A549 (cell line): ENCODE results near the gene WDFY1. TPM values are rescaled to one million over a fixed set of nuclear protein-coding genes. Genes with fewer than 3 reads are reported as not detected.

Experiments
- ATAC-seq, 2 experiments: fragments of 200-7000 bp in 1 of 2; fragments of >200 bp in 1 of 2; cut with Nextera tagmentation in 1 of 2; cut with Tn5 transposase in 1 of 2; 3 replicates each; pipeline versions ENCODE4 v1.8.0 to v1.9.1; 2018 to 2020; ENCODE audit warnings: mild to moderate bottlenecking in 1 of 2, moderate library complexity in 1 of 2
- CTCF ChIA-PET: fragments of 300-600 bp; sonication (Branson Sonifier 250); formaldehyde crosslinking; extraction: SDS; loops from one replicate; lab custom pipeline; 2021; ENCODE audit warnings: antibody characterized with exemption, inconsistent platforms; lab: Yijun Ruan, JAX
- POLR2A ChIA-PET: fragments of 350-600 bp; formaldehyde crosslinking; extraction: SDS; loops from one replicate; lab custom pipeline; 2021; ENCODE audit warnings: antibody characterized with exemption, inconsistent platforms; lab: Yijun Ruan, JAX
- DNase-seq, 2 experiments: peaks; one replicate each; pipeline versions ENCODE4 v3.0.0 to v3.0.0-alpha.2; 2011 to 2016; ENCODE audit warnings: low read depth in 1 of 2, low spot score in 1 of 2
- FAIRE-seq: peaks from 2 replicates; lab custom pipeline; 2011; peaks lifted over from hg19 to GRCh38; lab: Jason Lieb, UNC
- H3K27ac ChIP-seq, 2 experiments: fragments of >200 bp; sonication (Bioruptor Twin); formaldehyde crosslinking; 3 replicates each; pipeline ENCODE4 v1.5.1; 2016 to 2017
- H3K4me1 ChIP-seq: fragments of >200 bp; sonication (Bioruptor Twin); formaldehyde crosslinking; 3 replicates; pipeline ENCODE4 v1.6.1; 2016
- H3K4me2 ChIP-seq: fragments of >200 bp; sonication (Bioruptor Twin); formaldehyde crosslinking; 3 replicates; pipeline ENCODE4 v1.6.1; 2016
- H3K4me3 ChIP-seq: fragments of >200 bp; sonication (Bioruptor Twin); formaldehyde crosslinking; 3 replicates; pipeline ENCODE4 v1.5.1; 2016
- H3K9me3 ChIP-seq: fragments of >200 bp; sonication (Bioruptor Twin); formaldehyde crosslinking; 3 replicates; pipeline ENCODE4 v1.6.1; 2016
- BHLHE40 ChIP-seq: IDR thresholded peaks from 2 replicates; pipeline ENCODE4 v1.6.1; 2012; ENCODE audit warnings: low read depth, low read length, inconsistent platforms
- CBX2 ChIP-seq: fragments of 200-600 bp; sonication (generic); IDR thresholded peaks from 2 replicates; pipeline ENCODE4 v1.6.1; 2016; ENCODE audit warnings: low read depth, mild to moderate bottlenecking, borderline replicate concordance
- CEBPB ChIP-seq, 2 experiments: fragments of >200 bp in 1 of 2; sonication (Bioruptor Twin) in 1 of 2; formaldehyde crosslinking in 1 of 2; IDR thresholded peaks; 2 replicates each; pipeline ENCODE4 v1.6.1; 2012 to 2016
- CHD2 ChIP-seq: fragments of 150-350 bp; IDR thresholded peaks from 2 replicates; pipeline ENCODE4 v1.6.1; 2014; ENCODE audit warnings: low read length; ENCODE audit not compliant: partially characterized antibody
- CHD4 ChIP-seq: fragments of 200-600 bp; sonication (generic); IDR thresholded peaks from 2 replicates; pipeline ENCODE4 v1.6.1; 2016; ENCODE audit warnings: antibody characterized with exemption, mild to moderate bottlenecking, borderline replicate concordance
- EP300 ChIP-seq, 2 experiments: fragments of >200 bp; sonication (Bioruptor Twin); formaldehyde crosslinking; IDR thresholded peaks; 2 replicates in 1 of 2; 3 replicates in 1 of 2; pipeline ENCODE4 v1.6.1; 2016 to 2017
- FOSL2 ChIP-seq, 2 experiments: fragments of 450-650 bp in 1 of 2; fragments of >200 bp in 1 of 2; sonication (Bioruptor Twin) in 1 of 2; formaldehyde crosslinking; IDR thresholded peaks; 2 replicates each; pipeline versions ENCODE4 v1.5.0 to v1.6.1; 2016 to 2020; ENCODE audit warnings: mild to moderate bottlenecking in 1 of 2, moderate library complexity in 1 of 2
- FOXS1 ChIP-seq: fragments of 250-450 bp; sonication (Bioruptor Pico); IDR thresholded peaks from 2 replicates; pipeline ENCODE4 v1.5.0; 2020; ENCODE audit warnings: mild to moderate bottlenecking, moderate library complexity
- HEYL ChIP-seq: fragments of 250-450 bp; sonication (Bioruptor Pico); IDR thresholded peaks from 2 replicates; pipeline ENCODE4 v1.8.0; 2021; ENCODE audit warnings: mild to moderate bottlenecking, moderate library complexity
- HOXA7 ChIP-seq: fragments of 250-450 bp; sonication (Bioruptor Pico); IDR thresholded peaks from 2 replicates; pipeline ENCODE4 v1.5.0; 2020; ENCODE audit warnings: mild to moderate bottlenecking, moderate library complexity
- HOXB13 ChIP-seq: fragments of 250-450 bp; sonication (Bioruptor Pico); IDR thresholded peaks from 2 replicates; pipeline ENCODE4 v1.5.0; 2020; ENCODE audit warnings: low read depth, mild to moderate bottlenecking, moderate library complexity
- HOXB5 ChIP-seq: fragments of 250-450 bp; sonication (Bioruptor Pico); IDR thresholded peaks from 2 replicates; pipeline ENCODE4 v1.5.0; 2020; ENCODE audit warnings: mild to moderate bottlenecking, moderate library complexity
- JUN ChIP-seq, 2 experiments: fragments of >200 bp; sonication (Bioruptor Twin); formaldehyde crosslinking; IDR thresholded peaks; 2 replicates in 1 of 2; 3 replicates in 1 of 2; pipeline ENCODE4 v1.6.1; 2016 to 2017
- KDM1A ChIP-seq: fragments of 200-600 bp; sonication (generic); IDR thresholded peaks from 2 replicates; pipeline ENCODE4 v1.6.1; 2016; ENCODE audit warnings: low read depth, mild to moderate bottlenecking
- MAFK ChIP-seq: fragments of 450-650 bp; IDR thresholded peaks from 2 replicates; pipeline ENCODE4 v1.6.1; 2014; ENCODE audit not compliant: partially characterized antibody
- MAZ ChIP-seq: fragments of 150-350 bp; IDR thresholded peaks from 2 replicates; pipeline ENCODE4 v1.6.1; 2014; ENCODE audit warnings: antibody characterized with exemption, low read depth, low read length, borderline replicate concordance
- MYC ChIP-seq: IDR thresholded peaks from 2 replicates; pipeline ENCODE4 v1.6.1; 2012; ENCODE audit warnings: mild to moderate bottlenecking, inconsistent platforms, low read length, improper control_type of control experiment, borderline replicate concordance
- NPAS2 ChIP-seq: fragments of 250-450 bp; sonication (Bioruptor Pico); IDR thresholded peaks from 2 replicates; pipeline ENCODE4 v1.8.0; 2022; ENCODE audit warnings: mild to moderate bottlenecking, moderate library complexity, borderline replicate concordance
- PHF8 ChIP-seq: fragments of 200-600 bp; sonication (generic); IDR thresholded peaks from 2 replicates; pipeline ENCODE4 v1.6.1; 2016; ENCODE audit warnings: low read depth, mild to moderate bottlenecking, antibody characterized with exemption, moderate library complexity, borderline replicate concordance
- POLR2AphosphoS2 ChIP-seq: conservative IDR thresholded peaks from 2 replicates; pipeline ENCODE4 v1.6.1; 2012; ENCODE audit warnings: low read length, improper control_type of control experiment, inconsistent platforms
- RAD21 ChIP-seq, 2 experiments: fragments of >200 bp in 1 of 2; sonication (Bioruptor Twin) in 1 of 2; formaldehyde crosslinking in 1 of 2; IDR thresholded peaks in 1 of 2; conservative IDR thresholded peaks in 1 of 2; 2 replicates in 1 of 2; 3 replicates in 1 of 2; pipeline ENCODE4 v1.6.1; 2012 to 2018; ENCODE audit warnings: inconsistent platforms in 1 of 2
- RARB ChIP-seq: fragments of 250-450 bp; sonication (Bioruptor Pico); IDR thresholded peaks from 2 replicates; pipeline ENCODE4 v1.8.0; 2021; ENCODE audit warnings: mild to moderate bottlenecking, moderate library complexity
- RCOR1 ChIP-seq: fragments of 150-350 bp; IDR thresholded peaks from 2 replicates; pipeline ENCODE4 v1.6.1; 2014; ENCODE audit warnings: antibody characterized with exemption, low read length, low read depth
- SREBF2 ChIP-seq: fragments of 450-650 bp; IDR thresholded peaks from 2 replicates; pipeline ENCODE4 v1.6.1; 2014; ENCODE audit warnings: mild to moderate bottlenecking, moderate library complexity
- TFCP2L1 ChIP-seq: fragments of 250-450 bp; sonication (Bioruptor Pico); IDR thresholded peaks from 2 replicates; pipeline ENCODE4 v1.5.0; 2021; ENCODE audit warnings: mild to moderate bottlenecking
- ZC3H11A ChIP-seq: fragments of 450-650 bp; IDR thresholded peaks from 2 replicates; pipeline ENCODE4 v1.6.1; 2014; ENCODE audit warnings: antibody characterized with exemption, mild to moderate bottlenecking
- ZNF302 ChIP-seq: fragments of 250-450 bp; sonication (Bioruptor Pico); IDR thresholded peaks from 2 replicates; pipeline ENCODE4 v1.9.0; 2021; ENCODE audit warnings: inconsistent platforms, mild to moderate bottlenecking, moderate library complexity
- ZSCAN20 ChIP-seq: fragments of 250-450 bp; sonication (Bioruptor Pico); IDR thresholded peaks from 2 replicates; pipeline ENCODE4 v1.8.0; 2022; ENCODE audit warnings: mild to moderate bottlenecking, moderate library complexity
- WGBS: methylation state at CpG from one replicate; pipeline ENCODE4 v1.1.6; 2017; ENCODE audit errors: missing lambda C conversion rate; 5-methylcytosine and 5-hydroxymethylcytosine counted together
- polyA plus RNA-seq, 4 experiments: library from polyadenylated mRNA; depleted of rRNA in 3 of 4; stranded (reverse); fragments of >200 nt; fragmentation: RNase III in 1 of 4; extraction: RNeasy Plus Mini Kit Qiagen cat#74134 plus additional on column Dnase treatment in 1 of 4; gene quantifications; 2 replicates in 3 of 4; 3 replicates in 1 of 4; pipeline ENCODE4 v1.2.3, GENCODE V29; 2011 to 2017
- TF ChIP-seq, protein P1 (sequence below): fragments of >200 bp; sonication (Bioruptor Twin); formaldehyde crosslinking; IDR thresholded peaks from 3 replicates; pipeline ENCODE4 v1.5.1; 2016
- TF ChIP-seq, protein P2 (sequence below): IDR thresholded peaks from 2 replicates; pipeline ENCODE4 v1.6.1; 2012
- TF ChIP-seq, protein P3 (sequence below): IDR thresholded peaks from 2 replicates; pipeline ENCODE4 v1.6.1; 2012; ENCODE audit warnings: low read depth, borderline replicate concordance
- TF ChIP-seq, protein P4 (sequence below): fragments of 250-450 bp; sonication (Bioruptor Pico); IDR thresholded peaks from 2 replicates; pipeline ENCODE4 v1.5.0; 2020; ENCODE audit warnings: low read depth, mild to moderate bottlenecking, moderate library complexity
- TF ChIP-seq, protein P5 (sequence below): fragments of 450-650 bp; IDR thresholded peaks from 2 replicates; pipeline ENCODE4 v1.6.1; 2014; ENCODE audit warnings: antibody characterized with exemption

Gene WDFY1
- polyA plus RNA-seq, 2 of the 4 experiments (the other 2 are of a cell fraction) = 38.7 to 70.8 TPM

DNA sequence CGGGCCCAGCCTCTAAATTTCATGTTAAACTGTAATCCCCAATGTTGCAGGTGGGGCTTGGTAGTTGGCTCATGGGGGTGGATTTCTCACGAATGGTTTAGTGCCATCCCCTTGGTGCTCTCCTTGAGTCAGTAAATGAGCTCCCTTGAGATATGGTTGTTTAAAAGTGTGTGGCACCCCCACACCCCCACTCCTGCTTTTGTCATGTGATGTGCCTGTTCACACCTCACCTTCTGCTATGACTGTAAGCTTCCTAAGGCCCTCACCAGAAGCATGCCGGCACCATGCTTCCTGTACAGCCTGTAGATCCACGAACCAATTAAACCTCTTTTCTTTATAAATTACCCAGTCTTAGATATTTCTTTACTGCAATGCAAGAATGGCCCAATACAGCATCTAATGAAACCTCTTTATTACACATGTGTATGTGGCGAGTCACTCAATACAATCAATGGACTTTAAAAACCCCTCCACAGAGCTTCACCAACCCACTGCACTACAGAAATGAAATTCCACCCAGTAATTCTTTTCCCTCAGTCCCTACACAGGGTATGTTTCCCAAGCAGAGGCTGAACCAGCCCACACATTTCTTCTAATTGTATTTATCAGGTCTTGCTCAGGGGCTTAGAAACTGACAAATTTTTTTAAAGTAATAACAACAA lies 47.3 kb downstream of the WDFY1 start:
- ATAC-seq (no peak), DNase-seq (no peak), FAIRE-seq (no peak)
- ChIA-PET CTCF (interaction anchor here (0.7 to 1.4 kb wide), 3 partner anchors 72 to 928 kb away, joined by 3 to 4 read pairs (median 3); no protein-coding TSS in a partner anchor), POLR2A (no interaction called here)
- TF ChIP-seq HOXB13 (CRISPR knock-in tag) (no peak), FOSL2 (IDR thresholded peaks at IDR 0.05) (no peak), FOSL2 (CRISPR knock-in tag; IDR thresholded peaks at IDR 0.05) (no peak), RCOR1 (no peak), CEBPB (IDR thresholded peaks at IDR 0.05) (no peak), MYC (no peak), ZSCAN20 (CRISPR knock-in tag) (no peak)
- TF ChIP-seq, protein P1, sequence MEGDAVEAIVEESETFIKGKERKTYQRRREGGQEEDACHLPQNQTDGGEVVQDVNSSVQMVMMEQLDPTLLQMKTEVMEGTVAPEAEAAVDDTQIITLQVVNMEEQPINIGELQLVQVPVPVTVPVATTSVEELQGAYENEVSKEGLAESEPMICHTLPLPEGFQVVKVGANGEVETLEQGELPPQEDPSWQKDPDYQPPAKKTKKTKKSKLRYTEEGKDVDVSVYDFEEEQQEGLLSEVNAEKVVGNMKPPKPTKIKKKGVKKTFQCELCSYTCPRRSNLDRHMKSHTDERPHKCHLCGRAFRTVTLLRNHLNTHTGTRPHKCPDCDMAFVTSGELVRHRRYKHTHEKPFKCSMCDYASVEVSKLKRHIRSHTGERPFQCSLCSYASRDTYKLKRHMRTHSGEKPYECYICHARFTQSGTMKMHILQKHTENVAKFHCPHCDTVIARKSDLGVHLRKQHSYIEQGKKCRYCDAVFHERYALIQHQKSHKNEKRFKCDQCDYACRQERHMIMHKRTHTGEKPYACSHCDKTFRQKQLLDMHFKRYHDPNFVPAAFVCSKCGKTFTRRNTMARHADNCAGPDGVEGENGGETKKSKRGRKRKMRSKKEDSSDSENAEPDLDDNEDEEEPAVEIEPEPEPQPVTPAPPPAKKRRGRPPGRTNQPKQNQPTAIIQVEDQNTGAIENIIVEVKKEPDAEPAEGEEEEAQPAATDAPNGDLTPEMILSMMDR = no peak
- Histone ChIP-seq H3K4me2 (no peak overlapping the region), H3K4me3 (no peak overlapping the region), H3K27ac (no peak overlapping the region), H3K4me1 (peaks cover 13% of the 10 kb centered on the region), H3K9me3 (no peaks in the 10 kb centered on the region)
- 81% methylated on average over 5 of the region's 5 CpGs for WGBS

DNA sequence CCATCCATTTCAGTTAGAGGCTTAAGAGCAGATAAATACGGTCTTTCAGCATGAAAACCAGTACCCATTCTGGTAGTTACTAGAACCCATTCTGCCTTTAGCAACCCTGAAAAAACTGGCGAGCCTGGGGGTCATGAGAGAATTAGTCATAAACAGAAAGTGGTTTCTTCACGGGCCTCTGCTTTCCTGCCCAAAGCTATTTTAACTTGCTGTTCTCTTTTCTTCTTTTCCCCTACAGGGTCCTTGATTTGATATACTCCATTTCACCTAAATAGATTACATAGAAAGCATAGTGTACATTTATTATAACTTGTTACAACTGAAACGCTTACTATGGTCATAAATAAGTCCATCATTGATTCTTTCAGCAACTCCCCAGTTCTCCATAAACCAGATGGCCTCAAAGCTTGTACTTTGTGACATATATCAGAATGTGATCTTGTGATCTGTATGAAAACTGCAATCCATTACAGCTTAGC lies 48.3 kb downstream of the WDFY1 start:
- ChIA-PET CTCF (interaction anchor here (1.4 to 1.5 kb wide), 2 partner anchors 8 to 927 kb away, joined by 3 to 4 read pairs; no protein-coding TSS in a partner anchor), POLR2A (no interaction called here)
- H3K27ac ChIP-seq = no peak overlapping the region

DNA sequence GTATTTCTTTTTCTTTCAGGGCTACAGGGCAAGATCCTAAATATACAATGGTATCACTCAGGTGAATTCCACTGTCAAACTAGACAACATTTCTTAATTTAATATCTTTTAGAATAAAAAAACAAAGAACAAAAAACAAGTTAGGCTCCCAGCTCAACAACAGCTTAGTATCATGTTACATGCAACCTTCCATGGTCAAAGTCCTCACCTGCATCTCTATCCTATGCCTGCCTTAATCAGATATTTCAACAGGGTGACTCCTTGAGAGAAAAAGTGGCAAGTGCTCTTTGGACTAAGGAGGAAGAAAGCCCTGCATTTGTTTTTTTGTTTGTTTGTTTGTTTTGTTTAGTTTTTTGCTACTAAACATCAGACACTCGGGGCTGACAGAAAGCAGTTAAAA lies 50.2 kb downstream of the WDFY1 start:
- 0 out of 3 replicates have a peak overlapping the region, but pooled peaks have one; percentile 15 for H3K4me2 ChIP-seq
- FAIRE-seq (no peak), DNase-seq (no peak), ATAC-seq (no peak)
- H3K4me1 ChIP-seq = peaks cover 13% of the 10 kb centered on the region
- no peak overlapping the region for H3K4me3 ChIP-seq
- WGBS = 75% methylated on average over 1 of the region's 1 CpG
- H3K9me3 ChIP-seq = no peaks in the 10 kb centered on the region
- peak overlapping the region in 1 of 2 experiments; percentile 43; a peak in 3 of 6 replicates for H3K27ac ChIP-seq
- POLR2A ChIA-PET = no interaction called here
- CTCF ChIA-PET = no interaction called here
- TF ChIP-seq CHD2 (no peak), HEYL (CRISPR knock-in tag) (no peak), NPAS2 (CRISPR knock-in tag) (no peak), SREBF2 (no peak), EP300 (IDR thresholded peaks at IDR 0.05) (no peak), MAFK (no peak), KDM1A (no peak), RARB (no peak), BHLHE40 (no peak), RAD21 (conservative IDR thresholded peaks at IDR 0.05 in 1 of 2, IDR thresholded peaks at IDR 0.05 in 1 of 2) (no peak), POLR2AphosphoS2 (no peak), ZC3H11A (no peak), TFCP2L1 (CRISPR knock-in tag) (no peak), FOXS1 (CRISPR knock-in tag) (no peak)
- TF ChIP-seq, protein P2, sequence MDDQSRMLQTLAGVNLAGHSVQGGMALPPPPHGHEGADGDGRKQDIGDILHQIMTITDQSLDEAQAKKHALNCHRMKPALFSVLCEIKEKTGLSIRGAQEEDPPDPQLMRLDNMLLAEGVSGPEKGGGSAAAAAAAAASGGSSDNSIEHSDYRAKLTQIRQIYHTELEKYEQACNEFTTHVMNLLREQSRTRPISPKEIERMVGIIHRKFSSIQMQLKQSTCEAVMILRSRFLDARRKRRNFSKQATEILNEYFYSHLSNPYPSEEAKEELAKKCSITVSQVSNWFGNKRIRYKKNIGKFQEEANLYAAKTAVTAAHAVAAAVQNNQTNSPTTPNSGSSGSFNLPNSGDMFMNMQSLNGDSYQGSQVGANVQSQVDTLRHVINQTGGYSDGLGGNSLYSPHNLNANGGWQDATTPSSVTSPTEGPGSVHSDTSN = no peak
- TF ChIP-seq, protein P3, sequence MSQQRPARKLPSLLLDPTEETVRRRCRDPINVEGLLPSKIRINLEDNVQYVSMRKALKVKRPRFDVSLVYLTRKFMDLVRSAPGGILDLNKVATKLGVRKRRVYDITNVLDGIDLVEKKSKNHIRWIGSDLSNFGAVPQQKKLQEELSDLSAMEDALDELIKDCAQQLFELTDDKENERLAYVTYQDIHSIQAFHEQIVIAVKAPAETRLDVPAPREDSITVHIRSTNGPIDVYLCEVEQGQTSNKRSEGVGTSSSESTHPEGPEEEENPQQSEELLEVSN = no peak

More for the DNA sequence above, 48.3 kb downstream of the WDFY1 start:
- H3K9me3 ChIP-seq = no peaks in the 10 kb centered on the region
- FAIRE-seq (no peak), ATAC-seq (no peak), DNase-seq (no peak)
- H3K4me2 ChIP-seq = no peak overlapping the region
- peaks cover 13% of the 10 kb centered on the region for H3K4me1 ChIP-seq
- no peak overlapping the region for H3K4me3 ChIP-seq
- 89% methylated on average over 4 of the region's 4 CpGs for WGBS
- TF ChIP-seq KDM1A (no peak), JUN (IDR thresholded peaks at IDR 0.05) (no peak), ZNF302 (CRISPR knock-in tag) (no peak), RCOR1 (no peak), HOXB5 (CRISPR knock-in tag) (no peak), PHF8 (no peak), HOXB13 (CRISPR knock-in tag) (no peak), HEYL (CRISPR knock-in tag) (no peak), CBX2 (no peak), CHD4 (no peak), HOXA7 (no peak), MAZ (no peak)
- TF ChIP-seq, protein P4, sequence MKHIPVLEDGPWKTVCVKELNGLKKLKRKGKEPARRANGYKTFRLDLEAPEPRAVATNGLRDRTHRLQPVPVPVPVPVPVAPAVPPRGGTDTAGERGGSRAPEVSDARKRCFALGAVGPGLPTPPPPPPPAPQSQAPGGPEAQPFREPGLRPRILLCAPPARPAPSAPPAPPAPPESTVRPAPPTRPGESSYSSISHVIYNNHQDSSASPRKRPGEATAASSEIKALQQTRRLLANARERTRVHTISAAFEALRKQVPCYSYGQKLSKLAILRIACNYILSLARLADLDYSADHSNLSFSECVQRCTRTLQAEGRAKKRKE (CRISPR knock-in tag) = no peak
- TF ChIP-seq, protein P5, sequence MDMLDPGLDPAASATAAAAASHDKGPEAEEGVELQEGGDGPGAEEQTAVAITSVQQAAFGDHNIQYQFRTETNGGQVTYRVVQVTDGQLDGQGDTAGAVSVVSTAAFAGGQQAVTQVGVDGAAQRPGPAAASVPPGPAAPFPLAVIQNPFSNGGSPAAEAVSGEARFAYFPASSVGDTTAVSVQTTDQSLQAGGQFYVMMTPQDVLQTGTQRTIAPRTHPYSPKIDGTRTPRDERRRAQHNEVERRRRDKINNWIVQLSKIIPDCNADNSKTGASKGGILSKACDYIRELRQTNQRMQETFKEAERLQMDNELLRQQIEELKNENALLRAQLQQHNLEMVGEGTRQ = no peak
